ENCODE results near the gene ARHGAP26. TPM values are rescaled to one million over a fixed set of nuclear protein-coding genes. Genes with fewer than 3 reads are reported as not detected.
A peak's percentile ranks its signal among the peaks of the same experiment; 100 is the strongest.
"Not testable (repeated sequence)": the region's sequence is repeated elsewhere in the genome, so short reads cannot be mapped to it uniquely, and the experiment has no call there.

ARHGAP26 gene
- total RNA-seq, 1 donor from 2014 or later = 42.1 TPM

- no peak overlapping the region for H3K27ac ChIP-seq
- no peak for DNase-seq
- H3K4me1 ChIP-seq = peaks cover 16% of the 10 kb centered on the region
- H3K4me3 ChIP-seq = no peak overlapping the region
- intact Hi-C loops (cut with DNase I) = no loop called here
- H3K27me3 ChIP-seq (ENCODE audit: low read depth) = no peaks in the 10 kb centered on the region
- H3K9me3 ChIP-seq = no peaks in the 10 kb centered on the region
- H3K36me3 ChIP-seq = no peaks in the 10 kb centered on the region
- ATAC-seq = no peak
- TF ChIP-seq CTCF (IDR thresholded peaks at IDR 0.05) = no peak
Observed at GRCh38 chr5:143115381-143115780, 345.2 kb downstream of the ARHGAP26 start.

- no peak overlapping the region for H3K4me3 ChIP-seq
- TF ChIP-seq CTCF (IDR thresholded peaks at IDR 0.05) = no peak
- H3K4me1 ChIP-seq = peaks cover 4% of the 10 kb centered on the region
- no peaks in the 10 kb centered on the region for H3K9me3 ChIP-seq
- H3K36me3 ChIP-seq = no peaks in the 10 kb centered on the region
- ATAC-seq = no peak
- DNase-seq = no peak
- H3K27me3 ChIP-seq (ENCODE audit: low read depth) = no peaks in the 10 kb centered on the region
- intact Hi-C loops (cut with DNase I) = no loop called here
- no peak overlapping the region for H3K27ac ChIP-seq
Observed at GRCh38 chr5:143116814-143117213, 346.6 kb downstream of the ARHGAP26 start.

- intact Hi-C loops (cut with DNase I) = no loop called here
- Histone ChIP-seq H3K4me1 (peaks cover 4% of the 10 kb centered on the region), H3K36me3 (no peaks in the 10 kb centered on the region), H3K9me3 (no peaks in the 10 kb centered on the region), H3K4me3 (no peak overlapping the region), H3K27me3 (ENCODE audit: low read depth) (no peaks in the 10 kb centered on the region), H3K27ac (no peak overlapping the region)
- no peak for TF ChIP-seq CTCF (IDR thresholded peaks at IDR 0.05)
- DNase-seq (no peak), ATAC-seq (no peak)
Observed at GRCh38 chr5:143117821-143118220, 347.6 kb downstream of the ARHGAP26 start.

- Histone ChIP-seq H3K27me3 (ENCODE audit: low read depth) (no peaks in the 10 kb centered on the region), H3K27ac (no peak overlapping the region), H3K36me3 (no peaks in the 10 kb centered on the region), H3K4me3 (no peak overlapping the region), H3K9me3 (no peaks in the 10 kb centered on the region), H3K4me1 (peaks cover 4% of the 10 kb centered on the region)
- TF ChIP-seq CTCF (IDR thresholded peaks at IDR 0.05) = no peak
- intact Hi-C loops (cut with DNase I) = no loop called here
- DNase-seq (peak; percentile 61), ATAC-seq (peak; percentile 67 to 78)
Observed at GRCh38 chr5:143118222-143118621, 348.0 kb downstream of the ARHGAP26 start.

GRCh38 chr5:143118818-143119217, 348.6 kb downstream of the ARHGAP26 start:
- intact Hi-C loops (cut with DNase I); H3K4me1 ChIP-seq; ATAC-seq; H3K4me3 ChIP-seq; H3K27ac ChIP-seq; DNase-seq; H3K36me3 ChIP-seq; H3K9me3 ChIP-seq; H3K27me3 ChIP-seq (ENCODE audit: low read depth): not testable (repeated sequence)

GRCh38 chr5:143119291-143119769, 349.2 kb downstream of the ARHGAP26 start:
- DNase-seq (no peak), ATAC-seq (peak in 1 of 2 donors; percentile 55)
- Histone ChIP-seq H3K27ac (no peak overlapping the region), H3K36me3 (no peaks in the 10 kb centered on the region), H3K27me3 (ENCODE audit: low read depth) (no peaks in the 10 kb centered on the region), H3K4me1 (peaks cover 4% of the 10 kb centered on the region), H3K9me3 (no peaks in the 10 kb centered on the region), H3K4me3 (no peak overlapping the region)
- TF ChIP-seq CTCF (IDR thresholded peaks at IDR 0.05) = no peak
- intact Hi-C loops (cut with DNase I) = no loop called here
